Heart left ventricle (tissue), 16 donors: ENCODE measurements around the gene MAGI2. TPM values are rescaled to one million over a fixed set of nuclear protein-coding genes. Genes with fewer than 3 reads are reported as not detected.

Experiments
- ATAC-seq, 4 donors: fragments of 200-7000 bp; cut with Tn5 transposase; one replicate each; pipeline ENCODE4 v1.9.1; 2020 to 2022; ENCODE audit warnings: moderate library complexity in 4 of 4, mild to moderate bottlenecking in 3 of 4, moderate number of reproducible peaks in 1 of 4
- DNase-seq, 5 donors: peaks; one replicate each; pipeline ENCODE4 v3.0.0-alpha.2; 2020
- H3K27ac ChIP-seq, 12 donors: fragments of 200-600 bp; sonication (generic) in 4 of 12; one replicate each; pipeline versions ENCODE4 v1.5.0 to v1.8.0; 2016 to 2022; ENCODE audit warnings: mild to moderate bottlenecking in 2 of 12
- H3K27me3 ChIP-seq, 9 donors: fragments of 200-600 bp; sonication (generic) in 2 of 9; one replicate each; pipeline versions ENCODE4 v1.5.1 to v1.8.0; 2016 to 2022; ENCODE audit warnings: mild to moderate bottlenecking in 3 of 9
- H3K36me3 ChIP-seq, 9 donors: fragments of 200-600 bp; sonication (generic) in 2 of 9; one replicate each; pipeline versions ENCODE4 v1.5.0 to v1.8.0; 2018 to 2022; ENCODE audit warnings: mild to moderate bottlenecking in 2 of 9
- H3K4me1 ChIP-seq, 12 donors: fragments of 200-600 bp; sonication (generic) in 4 of 12; one replicate each; pipeline versions ENCODE4 v1.5.0 to v1.8.0; 2016 to 2022; ENCODE audit warnings: mild to moderate bottlenecking in 3 of 12
- H3K4me3 ChIP-seq, 12 donors: fragments of 200-600 bp; sonication (generic) in 4 of 12; one replicate each; pipeline versions ENCODE4 v1.5.0 to v1.8.0; 2017 to 2022; ENCODE audit warnings: mild to moderate bottlenecking in 9 of 12, moderate library complexity in 4 of 12
- H3K9me3 ChIP-seq, 12 donors: fragments of 200-600 bp; sonication (generic) in 4 of 12; one replicate each; pipeline versions ENCODE4 v1.5.0 to v1.8.0; 2016 to 2022; ENCODE audit warnings: mild to moderate bottlenecking in 1 of 12
- CTCF ChIP-seq, 12 donors: fragments of 200-600 bp; sonication (generic) in 4 of 12; IDR thresholded peaks; one replicate each; pipeline versions ENCODE4 v1.5.0 to v1.8.0; 2018 to 2022; ENCODE audit warnings: antibody characterized with exemption in 12 of 12, mild to moderate bottlenecking in 5 of 12
- POLR2A ChIP-seq, 2 donors: fragments of 450-650 bp; IDR thresholded peaks; one replicate each; pipeline ENCODE4 v1.6.1; 2017; ENCODE audit warnings: antibody characterized with exemption in 2 of 2, mild to moderate bottlenecking in 2 of 2, moderate library complexity in 2 of 2
- WGBS, 4 donors: extraction: QIAGEN DNeasy Blood & Tissue Kit in 2 of 4; methylation state at CpG; one replicate each; pipeline versions ENCODE4 v1.1.5 to v1.1.7; 2013 to 2018; 5-methylcytosine and 5-hydroxymethylcytosine counted together
- intact Hi-C, 10 donors: fragments of 100-400 bp; cut with DNase I; formaldehyde crosslinking; loops; one replicate each; pipeline versions ENCODE4 v1.11.1 to v1.14.2; 2022
- polyA plus RNA-seq, 2 donors: library from polyadenylated mRNA; stranded (reverse); fragments of 200-250 nt; gene quantifications; one replicate each; pipeline ENCODE4 v1.2.3, GENCODE V29; 2013
- total RNA-seq, 9 donors: library from RNA; depleted of rRNA in 2 of 9; stranded (reverse); fragments of >200 nt in 2 of 9; fragmentation: NEBNext Ultra II Directional in 3 of 9; extraction: Animal tissue kit (Norgen Biotek cat#: 25700) in 3 of 9; gene quantifications; one replicate each; pipeline versions ENCODE4 v1.1.0 to v1.2.4, GENCODE V29; 2016 to 2023
- donor health status: ischemic (EF 13 %, LVEDD 7.1; RV severe dilation, severe dysfunction).
- donor health status: healthy with polysubstance abuse.
- donor health status: DM: no; HTN: yes; CAD: no.
- donor health status: DM: no; HTN: no; CAD: no.
- donor health status: ischemic (EF 25% LVEDD 6.9; RV normal size, moderate dysfunction).
- donor health status: ischemic (EF 25% LVEDD 5.7; RV mildly dilated, moderate dysfunction).
- donor health status: healthy.
- donor health status: DM: yes; HTN: yes; CAD: no.
- donor health status: ischemic (EF 35%, LVEDD 5.7; RV mildly dilated, moderate dysfunction).
- donor health status: nonischemic (EF 11% LVEDD 7.7; RV severe dilation, severe dysfunction).
- donor health status: DM: yes; HTN: yes; CAD: no.
- donor health status: PGD.
- donor health status: ischemic (EF 29% LVEDD 5.4; RV normal size, mild dysfunction).
- donor health status: nonischemic (EF 23%, LVEDD 6.1; RV moderate dilation, normal function).

MAGI2 gene
- total and polyA plus RNA-seq, 11 donors, result 1.1 to 6.8 (median 3.8) TPM

GRCh38 chr7:78311181-78311580 is 1142.3 kb downstream of the MAGI2 start:
- DNase-seq (no peak), ATAC-seq (no peak)
- Histone ChIP-seq H3K27me3 (no peaks in the 10 kb centered on the region), H3K27ac (no peak overlapping the region), H3K4me3 (no peak overlapping the region), H3K36me3 (no peaks in the 10 kb centered on the region), H3K4me1 (no peaks in the 10 kb centered on the region), H3K9me3 (no peaks in the 10 kb centered on the region)
- TF ChIP-seq POLR2A (IDR thresholded peaks at IDR 0.05) (no peak), CTCF (IDR thresholded peaks at IDR 0.05) (no peak)
- intact Hi-C loops, result no loop called here
- WGBS, 4 donors, result 77 to 83% (median 80%) methylated on average over 2 of the region's 2 CpGs

DNA sequence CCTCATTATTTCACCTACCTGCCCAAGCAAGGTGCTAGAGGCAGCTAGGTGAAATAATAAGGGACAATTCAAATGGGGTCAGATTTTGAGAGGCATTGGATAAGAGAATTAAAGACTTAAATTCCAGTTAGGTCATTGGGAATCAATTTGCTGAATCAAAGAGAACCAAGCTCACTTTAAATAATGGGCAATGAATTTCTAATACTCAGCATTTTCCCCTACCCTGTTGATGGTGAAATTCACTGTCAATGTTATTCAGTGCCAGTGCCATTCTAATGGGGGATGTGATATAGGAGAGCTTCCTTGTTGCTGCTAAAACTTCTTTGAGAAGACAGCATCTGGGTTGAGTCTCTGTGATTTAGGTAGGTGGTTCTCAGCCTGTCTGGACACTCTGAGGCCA is 1145.6 kb downstream of the MAGI2 start:
- DNase-seq, result no peak
- intact Hi-C loops, result no loop called here
- no peak for TF ChIP-seq POLR2A (IDR thresholded peaks at IDR 0.05)
- TF ChIP-seq CTCF (IDR thresholded peaks at IDR 0.05), result no peak
- no peaks in the 10 kb centered on the region for H3K36me3 ChIP-seq
- no peak overlapping the region for H3K4me3 ChIP-seq
- ATAC-seq, result no peak
- H3K27ac ChIP-seq, result no peak overlapping the region
- H3K9me3 ChIP-seq, result no peaks in the 10 kb centered on the region
- H3K4me1 ChIP-seq, result no peaks in the 10 kb centered on the region
- H3K27me3 ChIP-seq, result no peaks in the 10 kb centered on the region

DNA sequence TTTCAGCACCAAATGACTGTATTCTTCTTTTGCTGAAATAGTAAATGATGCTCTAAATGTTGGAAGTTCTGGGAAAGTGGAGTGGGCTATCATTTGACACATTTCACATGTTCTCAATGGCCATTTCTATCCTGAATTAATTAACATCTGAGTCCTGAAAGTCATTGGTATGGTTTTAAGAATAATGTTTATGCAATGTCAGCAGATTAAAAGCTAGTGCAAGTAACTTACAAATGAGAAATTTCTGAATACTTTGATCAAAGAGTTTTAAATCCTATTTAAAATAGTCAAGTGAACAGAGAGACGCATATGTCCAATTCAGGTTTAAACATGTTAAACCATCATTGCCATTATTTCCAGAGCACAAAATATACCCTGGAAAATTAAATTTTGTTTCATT is 1146.8 kb downstream of the MAGI2 start:
- no peak for DNase-seq
- H3K27ac ChIP-seq, result no peak overlapping the region
- intact Hi-C loops, result no loop called here
- no peaks in the 10 kb centered on the region for H3K4me1 ChIP-seq
- no peaks in the 10 kb centered on the region for H3K9me3 ChIP-seq
- no peak for ATAC-seq
- H3K36me3 ChIP-seq, result no peaks in the 10 kb centered on the region
- no peaks in the 10 kb centered on the region for H3K27me3 ChIP-seq
- no peak overlapping the region for H3K4me3 ChIP-seq
- WGBS, 4 donors, result 95 to 98% (median 97%) methylated on average over 1 of the region's 1 CpG
- TF ChIP-seq CTCF (IDR thresholded peaks at IDR 0.05) (no peak), POLR2A (IDR thresholded peaks at IDR 0.05) (no peak)

- WGBS, 4 donors, result 79 to 84% (median 82%) methylated on average over 3 of the region's 3 CpGs
- Histone ChIP-seq H3K27me3 (no peaks in the 10 kb centered on the region), H3K4me1 (no peaks in the 10 kb centered on the region), H3K36me3 (no peaks in the 10 kb centered on the region), H3K4me3 (no peak overlapping the region), H3K27ac (no peak overlapping the region), H3K9me3 (no peaks in the 10 kb centered on the region)
- intact Hi-C loops, result no loop called here
- no peak for DNase-seq
- no peak for TF ChIP-seq CTCF (IDR thresholded peaks at IDR 0.05)
- no peak for TF ChIP-seq POLR2A (IDR thresholded peaks at IDR 0.05)
- ATAC-seq, result no peak
These were observed 1152.1 kb downstream of the MAGI2 start for GRCh38 chr7:78301407-78301806.
